ENCODE measurements around the gene WDR72. TPM values are rescaled to one million over a fixed set of nuclear protein-coding genes. Genes with fewer than 3 reads are reported as not detected.

The WDR72 gene
- total RNA-seq, 6 donors from 2014 or later: 0.30 to 7.0 (median 2.5) TPM

DNA sequence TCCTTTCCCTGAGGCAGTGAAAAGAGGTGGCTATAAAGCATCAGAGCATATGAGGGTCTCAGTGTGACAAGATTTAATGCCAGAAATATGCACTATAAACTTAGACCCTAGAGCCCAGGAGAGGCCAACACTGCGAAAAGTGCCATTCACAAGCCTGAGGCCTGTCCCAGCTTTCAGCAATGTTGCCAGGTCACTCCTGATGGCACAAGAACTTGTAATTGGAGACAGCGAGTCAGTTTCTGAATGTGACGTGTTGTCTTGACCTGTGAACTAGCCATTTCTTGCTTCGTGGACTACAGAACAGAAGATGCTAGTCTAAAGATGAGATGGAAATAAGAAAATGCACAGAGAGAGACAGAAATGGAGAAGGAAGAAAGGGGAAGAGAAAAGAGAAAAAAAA is 87.9 kb downstream of the WDR72 start:
- H3K27ac ChIP-seq: no peak overlapping the region
- no peak overlapping the region for H3K4me3 ChIP-seq
- H3K9me3 ChIP-seq: no peaks in the 10 kb centered on the region
- TF ChIP-seq, protein P1, sequence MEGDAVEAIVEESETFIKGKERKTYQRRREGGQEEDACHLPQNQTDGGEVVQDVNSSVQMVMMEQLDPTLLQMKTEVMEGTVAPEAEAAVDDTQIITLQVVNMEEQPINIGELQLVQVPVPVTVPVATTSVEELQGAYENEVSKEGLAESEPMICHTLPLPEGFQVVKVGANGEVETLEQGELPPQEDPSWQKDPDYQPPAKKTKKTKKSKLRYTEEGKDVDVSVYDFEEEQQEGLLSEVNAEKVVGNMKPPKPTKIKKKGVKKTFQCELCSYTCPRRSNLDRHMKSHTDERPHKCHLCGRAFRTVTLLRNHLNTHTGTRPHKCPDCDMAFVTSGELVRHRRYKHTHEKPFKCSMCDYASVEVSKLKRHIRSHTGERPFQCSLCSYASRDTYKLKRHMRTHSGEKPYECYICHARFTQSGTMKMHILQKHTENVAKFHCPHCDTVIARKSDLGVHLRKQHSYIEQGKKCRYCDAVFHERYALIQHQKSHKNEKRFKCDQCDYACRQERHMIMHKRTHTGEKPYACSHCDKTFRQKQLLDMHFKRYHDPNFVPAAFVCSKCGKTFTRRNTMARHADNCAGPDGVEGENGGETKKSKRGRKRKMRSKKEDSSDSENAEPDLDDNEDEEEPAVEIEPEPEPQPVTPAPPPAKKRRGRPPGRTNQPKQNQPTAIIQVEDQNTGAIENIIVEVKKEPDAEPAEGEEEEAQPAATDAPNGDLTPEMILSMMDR (IDR thresholded peaks at IDR 0.05): no peak
- TF ChIP-seq POLR2AphosphoS5 (IDR thresholded peaks at IDR 0.05) (no peak), POLR2A (IDR thresholded peaks at IDR 0.05) (no peak), EP300 (IDR thresholded peaks at IDR 0.05) (no peak)
- ATAC-seq (ENCODE audit: low FRiP score in 2 of 2) (no peak), DNase-seq (no peak)
- 63 to 68% methylated on average over 4 of the region's 4 CpGs for WGBS, 2 donors
- no peaks in the 10 kb centered on the region for H3K36me3 ChIP-seq
- H3K27me3 ChIP-seq: no peaks in the 10 kb centered on the region
- no peaks in the 10 kb centered on the region for H3K4me1 ChIP-seq

DNA sequence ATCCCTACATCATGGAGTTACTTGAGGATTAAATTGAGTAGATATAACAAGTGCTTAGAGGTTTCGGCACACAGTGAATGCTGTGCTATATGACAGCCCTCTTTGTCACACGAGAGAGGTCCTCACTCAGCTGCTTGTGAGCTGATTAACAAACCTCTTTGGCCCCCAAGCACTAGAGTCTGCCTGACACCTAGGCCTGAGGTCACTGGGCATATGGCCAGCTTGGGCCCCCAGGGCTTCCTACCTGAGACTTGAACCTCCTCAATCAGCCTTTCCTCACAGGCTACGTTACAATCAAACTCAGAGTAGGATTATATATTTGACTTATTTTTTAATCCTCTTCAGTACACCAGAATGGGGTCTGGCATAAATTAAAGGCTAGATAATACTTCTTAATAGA is 88.8 kb downstream of the WDR72 start:
- DNase-seq: no peak
- ATAC-seq (ENCODE audit: low FRiP score in 2 of 2): no peak
- Histone ChIP-seq H3K36me3 (no peaks in the 10 kb centered on the region), H3K9me3 (no peaks in the 10 kb centered on the region), H3K27me3 (no peaks in the 10 kb centered on the region), H3K4me1 (no peaks in the 10 kb centered on the region), H3K27ac (no peak overlapping the region), H3K4me3 (no peak overlapping the region)
- no peak for TF ChIP-seq POLR2A (IDR thresholded peaks at IDR 0.05)
- TF ChIP-seq POLR2AphosphoS5 (IDR thresholded peaks at IDR 0.05): no peak
- TF ChIP-seq, protein P1 (IDR thresholded peaks at IDR 0.05): no peak
- no peak for TF ChIP-seq EP300 (IDR thresholded peaks at IDR 0.05)
- WGBS, 2 donors: 81 to 84% methylated on average over 2 to 3 of the region's 3 CpGs

DNA sequence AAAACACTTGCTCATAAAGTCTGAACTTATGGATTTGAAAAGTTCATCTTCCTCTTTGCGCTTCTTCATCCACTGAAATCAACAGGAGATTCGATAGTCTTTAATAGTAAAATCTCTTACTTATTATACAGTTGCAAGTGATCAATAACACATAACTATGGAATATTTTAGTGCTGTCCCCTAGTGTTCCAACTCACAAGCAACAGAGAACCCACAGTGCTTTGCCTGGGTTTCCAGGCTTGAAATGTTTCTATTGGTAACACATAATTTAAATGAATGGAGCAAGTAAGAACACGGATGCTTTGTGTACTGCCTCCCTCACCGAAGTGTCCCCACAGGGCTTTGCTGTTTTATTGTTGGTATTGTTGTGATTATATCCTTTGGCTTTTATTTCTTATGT is 93.5 kb downstream of the WDR72 start:
- no peak overlapping the region for H3K27ac ChIP-seq
- H3K4me3 ChIP-seq: no peak overlapping the region
- no peaks in the 10 kb centered on the region for H3K36me3 ChIP-seq
- ATAC-seq (ENCODE audit: low FRiP score in 2 of 2) (no peak), DNase-seq (no peak)
- no peaks in the 10 kb centered on the region for H3K9me3 ChIP-seq
- H3K27me3 ChIP-seq: no peaks in the 10 kb centered on the region
- H3K4me1 ChIP-seq: no peaks in the 10 kb centered on the region
- TF ChIP-seq EP300 (IDR thresholded peaks at IDR 0.05) (no peak), POLR2AphosphoS5 (IDR thresholded peaks at IDR 0.05) (no peak), POLR2A (IDR thresholded peaks at IDR 0.05) (no peak)
- TF ChIP-seq, protein P1 (IDR thresholded peaks at IDR 0.05): no peak
- 80 to 82% methylated on average over 4 of the region's 4 CpGs for WGBS, 2 donors

DNA sequence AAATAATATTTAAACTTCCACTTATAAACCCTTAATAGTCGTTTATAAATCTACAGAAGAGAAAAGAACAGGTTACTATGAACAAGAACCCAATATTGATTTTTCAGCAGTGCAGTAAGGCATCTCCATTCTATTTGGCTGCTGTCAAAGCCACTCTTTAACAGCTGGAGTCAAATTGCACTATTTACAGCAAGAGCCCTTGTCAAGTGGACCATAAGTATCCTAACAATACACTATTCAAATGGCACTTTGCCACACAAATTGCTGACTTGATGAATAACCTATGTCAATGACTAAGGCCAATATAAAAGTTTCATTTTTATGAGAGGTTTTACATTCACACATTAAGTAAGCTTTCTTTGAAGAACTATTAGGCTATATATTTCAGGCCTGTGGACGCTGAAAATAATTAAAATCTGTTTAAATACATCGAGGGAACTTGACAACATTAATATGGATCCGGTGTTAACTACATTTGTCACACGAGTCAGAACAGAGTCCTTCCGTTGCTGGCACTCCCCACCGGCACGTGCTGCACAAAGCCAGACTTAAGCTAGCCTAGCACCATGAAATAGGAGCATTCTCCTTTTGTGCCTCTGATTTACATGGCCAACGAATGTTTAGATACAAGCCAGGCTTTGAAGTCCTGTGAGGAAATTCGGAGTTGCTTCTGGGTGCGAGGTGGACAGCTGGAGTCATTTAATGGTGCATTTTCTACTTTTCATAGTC is 100.5 kb downstream of the WDR72 start:
- Histone ChIP-seq H3K27me3 (no peaks in the 10 kb centered on the region), H3K27ac (no peak overlapping the region), H3K4me3 (no peak overlapping the region), H3K4me1 (no peaks in the 10 kb centered on the region), H3K36me3 (no peaks in the 10 kb centered on the region), H3K9me3 (no peaks in the 10 kb centered on the region)
- no peak for TF ChIP-seq POLR2AphosphoS5 (IDR thresholded peaks at IDR 0.05)
- TF ChIP-seq EP300 (IDR thresholded peaks at IDR 0.05): no peak
- TF ChIP-seq POLR2A (IDR thresholded peaks at IDR 0.05): no peak
- TF ChIP-seq, protein P1 (IDR thresholded peaks at IDR 0.05): no peak
- DNase-seq: no peak
- 38 to 39% methylated on average over 11 of the region's 11 CpGs for WGBS, 2 donors
- ATAC-seq (ENCODE audit: low FRiP score in 2 of 2): no peak

DNA sequence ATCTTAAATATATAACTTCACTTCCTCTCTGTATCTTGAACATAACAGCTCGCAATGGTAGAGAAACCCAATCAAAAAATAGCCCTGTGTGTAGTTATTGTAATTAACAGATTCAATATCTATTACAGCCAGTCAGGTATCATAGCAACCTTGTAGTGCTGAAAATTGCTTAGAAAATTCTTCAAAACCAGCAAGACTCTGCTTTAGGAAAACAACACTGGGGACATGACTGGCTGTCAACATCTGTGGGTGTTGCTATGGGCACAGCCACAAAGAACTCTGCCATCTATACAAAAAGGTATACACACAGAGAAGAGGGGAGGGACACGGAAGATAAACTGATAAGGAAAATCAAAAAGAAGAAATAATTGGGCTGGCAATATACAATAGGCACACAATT is 101.2 kb downstream of the WDR72 start:
- no peaks in the 10 kb centered on the region for H3K9me3 ChIP-seq
- no peak overlapping the region for H3K4me3 ChIP-seq
- DNase-seq (no peak), ATAC-seq (ENCODE audit: low FRiP score in 2 of 2) (no peak)
- WGBS, 2 donors: 54 to 60% methylated on average over 2 of the region's 2 CpGs
- no peaks in the 10 kb centered on the region for H3K4me1 ChIP-seq
- no peak overlapping the region for H3K27ac ChIP-seq
- no peaks in the 10 kb centered on the region for H3K36me3 ChIP-seq
- no peaks in the 10 kb centered on the region for H3K27me3 ChIP-seq
- TF ChIP-seq POLR2A (IDR thresholded peaks at IDR 0.05) (no peak), POLR2AphosphoS5 (IDR thresholded peaks at IDR 0.05) (no peak), EP300 (IDR thresholded peaks at IDR 0.05) (no peak)
- TF ChIP-seq, protein P1 (IDR thresholded peaks at IDR 0.05): no peak
